ENCODE measurements around the gene CNGA4.
A peak's percentile ranks its signal among the peaks of the same experiment; 100 is the strongest.

The CNGA4 gene

DNA sequence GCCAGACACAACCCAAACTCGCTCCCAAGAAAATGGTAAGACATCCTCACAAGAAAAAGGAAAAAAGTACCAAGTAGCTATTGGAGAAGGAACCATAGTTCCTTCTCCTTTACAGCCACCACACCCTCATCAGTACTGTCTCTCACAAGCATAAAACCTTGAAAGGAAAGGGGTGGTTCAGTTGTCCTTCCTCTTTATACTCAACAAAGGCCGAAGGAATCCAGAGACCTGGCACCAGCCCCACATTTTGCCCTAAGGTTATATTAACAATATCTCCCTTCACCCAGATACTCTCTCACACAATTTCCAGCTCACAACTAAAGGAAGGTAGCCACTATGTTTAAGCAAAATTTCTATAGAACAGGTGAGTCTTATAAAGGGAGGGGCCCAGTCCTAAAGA is 13.0 kb upstream of the CNGA4 start:
- Mint-ChIP-seq H3K9me3 (no peaks in the 10 kb centered on the region), H3K27ac (peak overlapping the region; percentile 18), H3K36me3 (ENCODE audit: low read depth) (peaks cover 16% of the 10 kb centered on the region), H3K27me3 (ENCODE audit: low read depth, poor library complexity) (no peaks in the 10 kb centered on the region), H3K4me3 (no peak overlapping the region), H3K4me1 (no peaks in the 10 kb centered on the region)
- TF ChIP-seq, protein P1, sequence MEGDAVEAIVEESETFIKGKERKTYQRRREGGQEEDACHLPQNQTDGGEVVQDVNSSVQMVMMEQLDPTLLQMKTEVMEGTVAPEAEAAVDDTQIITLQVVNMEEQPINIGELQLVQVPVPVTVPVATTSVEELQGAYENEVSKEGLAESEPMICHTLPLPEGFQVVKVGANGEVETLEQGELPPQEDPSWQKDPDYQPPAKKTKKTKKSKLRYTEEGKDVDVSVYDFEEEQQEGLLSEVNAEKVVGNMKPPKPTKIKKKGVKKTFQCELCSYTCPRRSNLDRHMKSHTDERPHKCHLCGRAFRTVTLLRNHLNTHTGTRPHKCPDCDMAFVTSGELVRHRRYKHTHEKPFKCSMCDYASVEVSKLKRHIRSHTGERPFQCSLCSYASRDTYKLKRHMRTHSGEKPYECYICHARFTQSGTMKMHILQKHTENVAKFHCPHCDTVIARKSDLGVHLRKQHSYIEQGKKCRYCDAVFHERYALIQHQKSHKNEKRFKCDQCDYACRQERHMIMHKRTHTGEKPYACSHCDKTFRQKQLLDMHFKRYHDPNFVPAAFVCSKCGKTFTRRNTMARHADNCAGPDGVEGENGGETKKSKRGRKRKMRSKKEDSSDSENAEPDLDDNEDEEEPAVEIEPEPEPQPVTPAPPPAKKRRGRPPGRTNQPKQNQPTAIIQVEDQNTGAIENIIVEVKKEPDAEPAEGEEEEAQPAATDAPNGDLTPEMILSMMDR (IDR thresholded peaks at IDR 0.05), result no peak
- no peak for DNase-seq

DNA sequence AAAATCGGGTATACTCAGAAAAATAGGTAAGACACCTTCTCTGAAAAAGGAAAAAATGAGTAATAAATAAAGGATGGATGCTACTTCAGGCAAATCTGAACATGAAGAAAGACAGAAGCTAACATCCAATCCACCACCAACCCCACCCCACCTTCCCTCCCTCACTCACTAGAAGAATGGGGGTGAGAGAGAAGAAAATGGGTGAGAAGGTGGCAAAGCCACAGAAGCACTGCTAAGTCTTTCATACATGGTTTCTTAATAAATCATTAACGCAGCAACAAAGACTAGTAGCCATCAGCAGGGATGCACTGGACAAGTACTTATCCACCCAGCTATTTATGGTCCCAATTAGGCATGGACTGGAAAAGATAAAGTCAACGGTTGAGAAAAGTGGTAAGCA is 10.4 kb upstream of the CNGA4 start:
- DNase-seq, result no peak
- no peak overlapping the region for H3K4me3 Mint-ChIP-seq
- peaks cover 16% of the 10 kb centered on the region for H3K36me3 Mint-ChIP-seq (ENCODE audit: low read depth)
- H3K27me3 Mint-ChIP-seq (ENCODE audit: low read depth, poor library complexity), result no peaks in the 10 kb centered on the region
- peaks cover 7% of the 10 kb centered on the region for H3K4me1 Mint-ChIP-seq
- no peaks in the 10 kb centered on the region for H3K9me3 Mint-ChIP-seq
- TF ChIP-seq, protein P1 (IDR thresholded peaks at IDR 0.05), result no peak
- no peak overlapping the region for H3K27ac Mint-ChIP-seq

DNA sequence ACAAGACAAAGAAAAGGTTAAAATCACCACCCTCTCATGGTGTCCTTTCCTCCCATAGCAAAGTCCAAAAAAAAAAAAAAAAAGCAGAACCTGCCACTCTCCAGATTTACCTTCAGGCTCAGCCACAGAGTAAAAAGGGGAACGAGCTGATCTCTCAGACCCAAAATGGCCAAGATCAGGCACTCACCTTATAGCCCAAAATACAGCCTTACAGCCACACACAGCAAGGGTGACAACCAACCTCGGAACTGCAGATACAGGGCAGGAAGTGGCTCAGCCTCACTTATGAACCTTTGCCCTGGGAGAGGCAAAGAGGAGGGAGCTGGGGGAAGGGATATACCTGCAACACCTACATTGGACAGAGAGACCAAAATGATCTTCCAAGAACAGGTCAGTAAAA is 9.0 kb upstream of the CNGA4 start:
- Mint-ChIP-seq H3K27me3 (ENCODE audit: low read depth, poor library complexity) (peaks cover 2% of the 10 kb centered on the region), H3K27ac (no peak overlapping the region), H3K4me1 (peaks cover 17% of the 10 kb centered on the region), H3K4me3 (no peak overlapping the region), H3K36me3 (ENCODE audit: low read depth) (peaks cover 16% of the 10 kb centered on the region), H3K9me3 (no peaks in the 10 kb centered on the region)
- TF ChIP-seq, protein P1 (IDR thresholded peaks at IDR 0.05), result no peak
- DNase-seq, result no peak

DNA sequence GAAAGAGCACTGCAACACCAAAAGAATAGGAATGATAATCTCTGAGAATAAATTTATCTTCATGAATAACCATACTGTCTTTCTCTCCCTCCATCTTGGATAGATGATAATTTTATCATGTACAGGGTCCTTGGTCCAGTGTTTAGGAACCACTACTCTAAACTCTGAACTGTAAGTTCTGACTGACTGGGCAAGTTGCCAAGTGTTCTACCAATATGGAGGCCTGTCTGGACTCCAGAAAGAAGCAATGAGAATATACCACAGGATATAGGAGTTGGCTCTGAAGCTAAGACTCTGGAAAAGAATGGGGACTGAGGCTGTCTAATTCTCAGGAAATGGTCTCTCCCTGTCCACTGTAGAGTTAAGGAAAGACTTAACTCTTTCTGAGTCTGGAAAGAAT is 6.0 kb upstream of the CNGA4 start:
- H3K27me3 Mint-ChIP-seq (ENCODE audit: low read depth, poor library complexity), result peaks cover 5% of the 10 kb centered on the region
- H3K36me3 Mint-ChIP-seq (ENCODE audit: low read depth), result peaks cover 9% of the 10 kb centered on the region
- H3K27ac Mint-ChIP-seq, result no peak overlapping the region
- no peak for DNase-seq
- H3K9me3 Mint-ChIP-seq, result no peaks in the 10 kb centered on the region
- TF ChIP-seq, protein P1 (IDR thresholded peaks at IDR 0.05), result no peak
- peak overlapping the region; percentile 99 for H3K4me3 Mint-ChIP-seq
- peaks cover 22% of the 10 kb centered on the region for H3K4me1 Mint-ChIP-seq

DNA sequence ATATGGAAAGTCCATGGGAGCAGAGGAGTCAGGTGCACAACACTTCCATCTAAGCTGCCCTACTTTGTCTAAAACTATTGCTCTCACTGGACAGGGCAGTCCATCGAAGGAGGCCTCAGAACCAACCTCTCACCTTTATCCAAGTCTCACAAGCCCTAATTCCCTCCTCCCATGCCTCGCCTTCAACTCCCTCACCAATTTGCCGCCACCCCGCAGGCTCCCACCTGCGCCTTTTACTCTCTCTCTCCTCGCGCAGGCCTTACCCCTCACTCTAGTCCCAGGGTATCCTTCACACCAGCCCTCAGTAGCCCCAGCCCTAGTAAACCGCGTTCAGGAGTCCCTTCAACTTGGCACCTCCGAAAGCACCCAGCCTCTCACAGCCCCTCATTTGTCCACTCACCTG is 4.9 kb upstream of the CNGA4 start:
- TF ChIP-seq, protein P1 (IDR thresholded peaks at IDR 0.05), result no peak
- H3K36me3 Mint-ChIP-seq (ENCODE audit: low read depth), result peaks cover 5% of the 10 kb centered on the region
- peak overlapping the region; percentile 94 for H3K27ac Mint-ChIP-seq
- peak overlapping the region; percentile 99 for H3K4me3 Mint-ChIP-seq
- peaks cover 22% of the 10 kb centered on the region for H3K4me1 Mint-ChIP-seq
- no peaks in the 10 kb centered on the region for H3K9me3 Mint-ChIP-seq
- DNase-seq, result no peak
- H3K27me3 Mint-ChIP-seq (ENCODE audit: low read depth, poor library complexity), result peaks cover 5% of the 10 kb centered on the region

DNA sequence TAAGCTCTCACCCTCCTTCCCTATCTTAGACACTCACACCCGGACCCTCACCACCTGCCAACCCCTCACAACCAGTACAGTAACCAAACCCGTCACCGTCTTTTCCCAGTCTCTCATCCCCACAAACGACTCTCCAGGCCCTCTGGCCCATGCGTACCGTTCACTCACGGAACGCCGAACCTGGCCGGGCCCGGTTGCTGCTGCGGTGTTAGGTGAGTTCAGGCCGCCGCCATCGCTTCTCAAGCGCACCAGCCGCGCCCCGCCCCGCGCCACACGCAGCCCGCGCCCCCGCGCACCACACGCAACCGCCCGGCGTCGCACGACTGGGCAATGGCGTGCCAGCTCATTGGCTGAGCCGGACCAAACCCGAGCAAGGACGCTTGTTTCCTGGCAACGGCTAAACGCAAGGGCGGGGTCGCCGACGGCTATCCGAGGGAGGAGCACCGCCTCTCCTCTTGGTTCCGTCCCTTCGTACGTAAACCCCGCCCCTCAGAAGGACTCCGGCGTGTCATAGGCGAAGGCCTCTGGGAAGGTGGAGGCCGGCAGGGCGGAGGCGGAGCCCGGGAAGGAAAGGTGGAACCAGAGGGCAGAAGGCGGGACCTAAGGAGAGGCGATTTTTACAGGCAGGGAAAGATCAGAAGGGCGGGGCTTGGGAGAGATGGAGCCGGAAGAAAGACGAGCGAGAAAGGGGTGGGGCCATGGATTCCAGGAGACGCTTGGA is 4.3 kb upstream of the CNGA4 start, which contains the start of gene FHIP1B:
Gene FHIP1B (minus strand): TSS at position 250 of the 721 bp plus-strand sequence. CDS start 10,120 bp downstream, outside the sequence.
- TF ChIP-seq, protein P1 (IDR thresholded peaks at IDR 0.05), result no peak
- peaks cover 5% of the 10 kb centered on the region for H3K27me3 Mint-ChIP-seq (ENCODE audit: low read depth, poor library complexity)
- peak; percentile 98 for DNase-seq
- H3K4me1 Mint-ChIP-seq, result peaks cover 22% of the 10 kb centered on the region
- peaks cover under 1% of the 10 kb centered on the region for H3K36me3 Mint-ChIP-seq (ENCODE audit: low read depth)
- H3K4me3 Mint-ChIP-seq, result peak within 1 kb of the TSS; percentile 99
- peak within 1 kb of the TSS; percentile 95 for H3K27ac Mint-ChIP-seq
- no peaks in the 10 kb centered on the region for H3K9me3 Mint-ChIP-seq

Measured in nephron progenitor cell (in vitro differentiated cells).